ENCODE data around the gene CDH23.

The CDH23 gene

GRCh38 chr10:71681977-71682376 is 285.3 kb downstream of the CDH23 start:
- DNase-seq, result no peak
- Histone ChIP-seq H3K27me3 (peaks cover 0 to 20% of the 10 kb centered on the region in 2 donors), H3K4me3 (no peak overlapping the region), H3K27ac (no peak overlapping the region), H3K4me1 (no peaks in the 10 kb centered on the region), H3K9me3 (no peaks in the 10 kb centered on the region), H3K36me3 (no peaks in the 10 kb centered on the region)
- no peak for TF ChIP-seq CTCF (IDR thresholded peaks at IDR 0.05)
- intact Hi-C loops (cut with DNase I; ENCODE audit: low total_unique reads), result no loop called here

GRCh38 chr10:71683301-71683700 is 286.6 kb downstream of the CDH23 start:
- no peak for TF ChIP-seq CTCF (IDR thresholded peaks at IDR 0.05)

GRCh38 chr10:71684356-71685173 is 287.8 kb downstream of the CDH23 start:
- H3K4me3 ChIP-seq, result no peak overlapping the region
- peaks cover 0 to 7% of the 10 kb centered on the region in 2 donors for H3K27me3 ChIP-seq
- no peaks in the 10 kb centered on the region for H3K9me3 ChIP-seq
- no peak for DNase-seq
- H3K36me3 ChIP-seq, result no peaks in the 10 kb centered on the region
- H3K27ac ChIP-seq, result no peak overlapping the region
- H3K4me1 ChIP-seq, result no peaks in the 10 kb centered on the region
- no peak for TF ChIP-seq CTCF (IDR thresholded peaks at IDR 0.05)
- intact Hi-C loops (cut with DNase I; ENCODE audit: low total_unique reads), result no loop called here

More at GRCh38 chr10:71683301-71683700, 286.6 kb downstream of the CDH23 start:
- Histone ChIP-seq H3K27ac (no peak overlapping the region), H3K27me3 (peaks cover 0 to 15% of the 10 kb centered on the region in 2 donors), H3K4me1 (no peaks in the 10 kb centered on the region), H3K9me3 (no peaks in the 10 kb centered on the region), H3K36me3 (no peaks in the 10 kb centered on the region), H3K4me3 (no peak overlapping the region)
- DNase-seq, result no peak
- intact Hi-C loops (cut with DNase I; ENCODE audit: low total_unique reads), result no loop called here

GRCh38 chr10:71685554-71686232 is 289.0 kb downstream of the CDH23 start:
- H3K4me1 ChIP-seq, result no peaks in the 10 kb centered on the region
- DNase-seq, result no peak
- no peaks in the 10 kb centered on the region for H3K36me3 ChIP-seq
- intact Hi-C loops (cut with DNase I; ENCODE audit: low total_unique reads), result no loop called here
- TF ChIP-seq CTCF (IDR thresholded peaks at IDR 0.05), result no peak
- H3K27ac ChIP-seq, result no peak overlapping the region
- H3K4me3 ChIP-seq, result no peak overlapping the region
- no peaks in the 10 kb centered on the region for H3K9me3 ChIP-seq
- H3K27me3 ChIP-seq, result no peaks in the 10 kb centered on the region

- H3K9me3 ChIP-seq, result peaks cover 0 to 9% (median 3%) of the 10 kb centered on the region in 3 donors
- H3K36me3 ChIP-seq, result no peaks in the 10 kb centered on the region
- H3K4me1 ChIP-seq, result no peaks in the 10 kb centered on the region
- no peak overlapping the region for H3K4me3 ChIP-seq
- intact Hi-C loops (cut with DNase I; ENCODE audit: low total_unique reads), result no loop called here
- H3K27ac ChIP-seq, result no peak overlapping the region
- TF ChIP-seq CTCF (IDR thresholded peaks at IDR 0.05), result no peak
- no peak for DNase-seq
- no peaks in the 10 kb centered on the region for H3K27me3 ChIP-seq
These were observed 290.4 kb downstream of the CDH23 start for GRCh38 chr10:71687077-71687476.
